HepG2 (cell line): ENCODE measurements around the gene PRDX2. TPM values are rescaled to one million over a fixed set of nuclear protein-coding genes. Genes with fewer than 3 reads are reported as not detected.
A peak's percentile ranks its signal among the peaks of the same experiment; 100 is the strongest.

Experiments
- CHCHD3 ChIP-seq: sonication (generic); formaldehyde crosslinking; IDR thresholded peaks from 2 replicates; pipeline ENCODE4 v1.8.0; 2022; ENCODE audit warnings: mild to moderate bottlenecking, missing genetic modification reagents, moderate library complexity
- DR1 ChIP-seq: sonication (generic); formaldehyde crosslinking; IDR thresholded peaks from 2 replicates; pipeline ENCODE4 v1.8.0; 2021; ENCODE audit warnings: mild to moderate bottlenecking, missing genetic modification reagents, inconsistent platforms
- HIVEP1 ChIP-seq: sonication (generic); formaldehyde crosslinking; IDR thresholded peaks from 2 replicates; pipeline ENCODE4 v1.4.0; 2020; ENCODE audit warnings: mild to moderate bottlenecking, missing genetic modification reagents
- LCORL ChIP-seq, 2 experiments: fragments of 450-650 bp in 1 of 2; sonication (generic) in 1 of 2; formaldehyde crosslinking in 1 of 2; IDR thresholded peaks; 2 replicates each; pipeline versions ENCODE4 v1.5.0 to v1.6.1; 2017 to 2020; ENCODE audit warnings: antibody characterized with exemption in 1 of 2, missing genetic modification reagents in 1 of 2
- MEIS2 ChIP-seq: sonication (generic); formaldehyde crosslinking; IDR thresholded peaks from 2 replicates; pipeline ENCODE4 v1.9.0; 2021; ENCODE audit warnings: mild to moderate bottlenecking, missing genetic modification reagents
- MTA1 ChIP-seq: sonication (generic); formaldehyde crosslinking; IDR thresholded peaks from 2 replicates; pipeline ENCODE4 v1.4.0; 2020; ENCODE audit warnings: missing genetic modification reagents, mild to moderate bottlenecking, borderline replicate concordance
- NCOR1 ChIP-seq: fragments of 200-600 bp; sonication (generic); IDR thresholded peaks from 2 replicates; pipeline ENCODE4 v1.7.0; 2017; ENCODE audit warnings: antibody characterized with exemption, low read length, borderline replicate concordance
- POLR2AphosphoS5 ChIP-seq: IDR thresholded peaks from 2 replicates; pipeline ENCODE4 v1.6.1; 2012; ENCODE audit warnings: low read depth, low read length
- RFX5 ChIP-seq: IDR thresholded peaks from 2 replicates; pipeline ENCODE4 v1.6.1; 2011; ENCODE audit warnings: low read depth, low read length, improper control_type of control experiment
- SALL2 ChIP-seq: sonication (generic); formaldehyde crosslinking; IDR thresholded peaks from 2 replicates; pipeline ENCODE4 v1.8.1; 2023; ENCODE audit warnings: mild to moderate bottlenecking, missing genetic modification reagents, inconsistent platforms
- SP2 ChIP-seq: sonication (generic); formaldehyde crosslinking; IDR thresholded peaks from 2 replicates; pipeline ENCODE4 v1.5.1; 2020; ENCODE audit warnings: mild to moderate bottlenecking, missing genetic modification reagents
- ZNF33B ChIP-seq: sonication (generic); formaldehyde crosslinking; IDR thresholded peaks from 2 replicates; pipeline ENCODE4 v1.5.1; 2020; ENCODE audit warnings: mild to moderate bottlenecking, missing genetic modification reagents
- ZSCAN31 ChIP-seq: sonication (generic); formaldehyde crosslinking; IDR thresholded peaks from 2 replicates; pipeline ENCODE4 v1.5.0; 2020; ENCODE audit warnings: low read depth, mild to moderate bottlenecking, missing genetic modification reagents
- polyA plus RNA-seq, 8 experiments: library from polyadenylated mRNA; depleted of rRNA in 3 of 8; stranded (reverse) in 7 of 8; unstranded in 1 of 8; fragments of >200 nt; fragmentation: Illumina TruSeq in 4 of 8; extraction: Trizol in 4 of 8; gene quantifications; 2 replicates each; pipeline versions ENCODE4 v1.2.1 to v1.2.3, GENCODE V29; 2011 to 2016; ENCODE audit warnings: low read depth in 4 of 8, missing spikeins in 1 of 8, mixed read lengths in 1 of 8; ENCODE audit not compliant: insufficient read depth in 1 of 8
- total RNA-seq, 5 experiments: library from RNA; depleted of rRNA; stranded (reverse); fragments of >200 nt; fragmentation: Illumina TruSeq; extraction: Trizol; gene quantifications; 2 replicates each; pipeline ENCODE4 v1.2.3, GENCODE V29; 2016; ENCODE audit warnings: low read depth in 1 of 5
- TF ChIP-seq, protein P1 (sequence below): sonication (generic); formaldehyde crosslinking; IDR thresholded peaks from 2 replicates; pipeline ENCODE4 v1.4.0; 2020; ENCODE audit warnings: missing genetic modification reagents
- TF ChIP-seq, protein P2 (sequence below): sonication (generic); formaldehyde crosslinking; conservative IDR thresholded peaks from 2 replicates; pipeline ENCODE4 v1.4.0; 2020; ENCODE audit warnings: mild to moderate bottlenecking, missing genetic modification reagents, moderate library complexity
- TF ChIP-seq, protein P3 (sequence below): sonication (generic); formaldehyde crosslinking; IDR thresholded peaks from 2 replicates; pipeline ENCODE4 v1.5.1; 2020; ENCODE audit warnings: mild to moderate bottlenecking, missing genetic modification reagents, moderate library complexity
- TF ChIP-seq, protein P4 (sequence below): sonication (generic); formaldehyde crosslinking; conservative IDR thresholded peaks from 2 replicates; pipeline ENCODE4 v1.8.1; 2023; ENCODE audit warnings: missing genetic modification reagents

The PRDX2 gene
- total and polyA plus RNA-seq, 2 of the 13 experiments (the other 11 are each of a cell fraction or from before 2014, with no cell fraction given): 218 to 381 TPM

DNA sequence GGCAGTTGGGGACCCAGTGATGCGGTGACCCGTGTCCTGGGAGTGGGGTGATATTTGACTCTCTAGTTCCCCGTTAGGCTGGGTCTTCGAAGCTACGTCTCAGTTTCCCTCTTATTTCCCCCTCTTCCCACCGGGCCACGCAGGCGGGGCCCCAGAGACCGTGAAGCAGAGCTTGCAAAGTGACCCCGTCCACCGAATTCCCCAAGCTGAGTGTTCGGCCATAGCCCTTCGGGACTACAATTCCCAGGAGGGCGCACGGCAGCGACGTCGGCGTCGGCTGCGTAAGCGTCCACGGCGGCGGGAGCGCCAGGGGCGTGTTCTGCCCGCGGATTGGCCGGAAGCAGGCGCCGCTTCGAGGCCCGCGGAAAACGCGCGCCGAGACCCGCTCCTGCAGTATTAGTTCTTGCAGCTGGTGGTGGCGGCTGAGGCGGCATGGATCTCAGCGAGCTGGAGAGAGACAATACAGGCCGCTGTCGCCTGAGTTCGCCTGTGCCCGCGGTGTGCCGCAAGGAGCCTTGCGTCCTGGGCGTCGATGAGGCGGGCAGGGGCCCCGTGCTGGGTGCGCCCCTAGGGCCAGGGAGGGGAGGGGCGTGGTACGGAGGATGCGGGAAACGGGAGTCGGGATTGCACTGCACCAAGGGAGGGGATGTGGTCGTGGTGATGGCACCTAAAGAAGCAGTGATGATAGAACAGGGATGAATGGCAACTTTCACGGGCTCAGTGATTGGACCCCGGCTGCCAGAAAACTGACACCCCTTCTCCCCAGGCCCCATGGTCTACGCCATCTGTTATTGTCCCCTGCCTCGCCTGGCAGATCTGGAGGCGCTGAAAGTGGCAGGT lies 4.9 kb upstream of the PRDX2 start, which contains the start of gene RNASEH2A (continued):
- no peak for TF ChIP-seq SP2 (CRISPR knock-in tag)
- TF ChIP-seq, protein P1, sequence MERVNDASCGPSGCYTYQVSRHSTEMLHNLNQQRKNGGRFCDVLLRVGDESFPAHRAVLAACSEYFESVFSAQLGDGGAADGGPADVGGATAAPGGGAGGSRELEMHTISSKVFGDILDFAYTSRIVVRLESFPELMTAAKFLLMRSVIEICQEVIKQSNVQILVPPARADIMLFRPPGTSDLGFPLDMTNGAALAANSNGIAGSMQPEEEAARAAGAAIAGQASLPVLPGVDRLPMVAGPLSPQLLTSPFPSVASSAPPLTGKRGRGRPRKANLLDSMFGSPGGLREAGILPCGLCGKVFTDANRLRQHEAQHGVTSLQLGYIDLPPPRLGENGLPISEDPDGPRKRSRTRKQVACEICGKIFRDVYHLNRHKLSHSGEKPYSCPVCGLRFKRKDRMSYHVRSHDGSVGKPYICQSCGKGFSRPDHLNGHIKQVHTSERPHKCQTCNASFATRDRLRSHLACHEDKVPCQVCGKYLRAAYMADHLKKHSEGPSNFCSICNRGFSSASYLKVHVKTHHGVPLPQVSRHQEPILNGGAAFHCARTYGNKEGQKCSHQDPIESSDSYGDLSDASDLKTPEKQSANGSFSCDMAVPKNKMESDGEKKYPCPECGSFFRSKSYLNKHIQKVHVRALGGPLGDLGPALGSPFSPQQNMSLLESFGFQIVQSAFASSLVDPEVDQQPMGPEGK (CRISPR knock-in tag): peak; percentile 57
- TF ChIP-seq, protein P2, sequence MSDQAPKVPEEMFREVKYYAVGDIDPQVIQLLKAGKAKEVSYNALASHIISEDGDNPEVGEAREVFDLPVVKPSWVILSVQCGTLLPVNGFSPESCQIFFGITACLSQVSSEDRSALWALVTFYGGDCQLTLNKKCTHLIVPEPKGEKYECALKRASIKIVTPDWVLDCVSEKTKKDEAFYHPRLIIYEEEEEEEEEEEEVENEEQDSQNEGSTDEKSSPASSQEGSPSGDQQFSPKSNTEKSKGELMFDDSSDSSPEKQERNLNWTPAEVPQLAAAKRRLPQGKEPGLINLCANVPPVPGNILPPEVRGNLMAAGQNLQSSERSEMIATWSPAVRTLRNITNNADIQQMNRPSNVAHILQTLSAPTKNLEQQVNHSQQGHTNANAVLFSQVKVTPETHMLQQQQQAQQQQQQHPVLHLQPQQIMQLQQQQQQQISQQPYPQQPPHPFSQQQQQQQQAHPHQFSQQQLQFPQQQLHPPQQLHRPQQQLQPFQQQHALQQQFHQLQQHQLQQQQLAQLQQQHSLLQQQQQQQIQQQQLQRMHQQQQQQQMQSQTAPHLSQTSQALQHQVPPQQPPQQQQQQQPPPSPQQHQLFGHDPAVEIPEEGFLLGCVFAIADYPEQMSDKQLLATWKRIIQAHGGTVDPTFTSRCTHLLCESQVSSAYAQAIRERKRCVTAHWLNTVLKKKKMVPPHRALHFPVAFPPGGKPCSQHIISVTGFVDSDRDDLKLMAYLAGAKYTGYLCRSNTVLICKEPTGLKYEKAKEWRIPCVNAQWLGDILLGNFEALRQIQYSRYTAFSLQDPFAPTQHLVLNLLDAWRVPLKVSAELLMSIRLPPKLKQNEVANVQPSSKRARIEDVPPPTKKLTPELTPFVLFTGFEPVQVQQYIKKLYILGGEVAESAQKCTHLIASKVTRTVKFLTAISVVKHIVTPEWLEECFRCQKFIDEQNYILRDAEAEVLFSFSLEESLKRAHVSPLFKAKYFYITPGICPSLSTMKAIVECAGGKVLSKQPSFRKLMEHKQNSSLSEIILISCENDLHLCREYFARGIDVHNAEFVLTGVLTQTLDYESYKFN (CRISPR knock-in tag): peak; percentile 28; the same call in 1 of the 2 replicates
- TF ChIP-seq NCOR1: no peak
- TF ChIP-seq RFX5: no peak
- TF ChIP-seq, protein P3, sequence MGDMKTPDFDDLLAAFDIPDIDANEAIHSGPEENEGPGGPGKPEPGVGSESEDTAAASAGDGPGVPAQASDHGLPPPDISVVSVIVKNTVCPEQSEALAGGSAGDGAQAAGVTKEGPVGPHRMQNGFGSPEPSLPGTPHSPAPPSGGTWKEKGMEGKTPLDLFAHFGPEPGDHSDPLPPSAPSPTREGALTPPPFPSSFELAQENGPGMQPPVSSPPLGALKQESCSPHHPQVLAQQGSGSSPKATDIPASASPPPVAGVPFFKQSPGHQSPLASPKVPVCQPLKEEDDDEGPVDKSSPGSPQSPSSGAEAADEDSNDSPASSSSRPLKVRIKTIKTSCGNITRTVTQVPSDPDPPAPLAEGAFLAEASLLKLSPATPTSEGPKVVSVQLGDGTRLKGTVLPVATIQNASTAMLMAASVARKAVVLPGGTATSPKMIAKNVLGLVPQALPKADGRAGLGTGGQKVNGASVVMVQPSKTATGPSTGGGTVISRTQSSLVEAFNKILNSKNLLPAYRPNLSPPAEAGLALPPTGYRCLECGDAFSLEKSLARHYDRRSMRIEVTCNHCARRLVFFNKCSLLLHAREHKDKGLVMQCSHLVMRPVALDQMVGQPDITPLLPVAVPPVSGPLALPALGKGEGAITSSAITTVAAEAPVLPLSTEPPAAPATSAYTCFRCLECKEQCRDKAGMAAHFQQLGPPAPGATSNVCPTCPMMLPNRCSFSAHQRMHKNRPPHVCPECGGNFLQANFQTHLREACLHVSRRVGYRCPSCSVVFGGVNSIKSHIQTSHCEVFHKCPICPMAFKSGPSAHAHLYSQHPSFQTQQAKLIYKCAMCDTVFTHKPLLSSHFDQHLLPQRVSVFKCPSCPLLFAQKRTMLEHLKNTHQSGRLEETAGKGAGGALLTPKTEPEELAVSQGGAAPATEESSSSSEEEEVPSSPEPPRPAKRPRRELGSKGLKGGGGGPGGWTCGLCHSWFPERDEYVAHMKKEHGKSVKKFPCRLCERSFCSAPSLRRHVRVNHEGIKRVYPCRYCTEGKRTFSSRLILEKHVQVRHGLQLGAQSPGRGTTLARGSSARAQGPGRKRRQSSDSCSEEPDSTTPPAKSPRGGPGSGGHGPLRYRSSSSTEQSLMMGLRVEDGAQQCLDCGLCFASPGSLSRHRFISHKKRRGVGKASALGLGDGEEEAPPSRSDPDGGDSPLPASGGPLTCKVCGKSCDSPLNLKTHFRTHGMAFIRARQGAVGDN (CRISPR knock-in tag): peak; percentile 97
- TF ChIP-seq LCORL (IDR thresholded peaks at IDR 0.05): no peak
- no peak for TF ChIP-seq LCORL (CRISPR knock-in tag; IDR thresholded peaks at IDR 0.05)
- TF ChIP-seq ZNF33B (CRISPR knock-in tag): peak; percentile 80; the same call in 1 of the 2 replicates
- TF ChIP-seq ZSCAN31 (CRISPR knock-in tag): peak; percentile 65; the same call in 1 of the 2 replicates
- peak; percentile 80 for TF ChIP-seq HIVEP1 (CRISPR knock-in tag)
- TF ChIP-seq CHCHD3: no peak
- TF ChIP-seq SALL2 (CRISPR knock-in tag): peak; percentile 92
- peak; percentile 43; the same call in 1 of the 2 replicates for TF ChIP-seq MEIS2 (CRISPR knock-in tag)
- 0 out of 2 replicates have a peak, but pooled peaks have one; percentile 39 for TF ChIP-seq MTA1
- peak; percentile 84 for TF ChIP-seq DR1 (CRISPR knock-in tag)
- TF ChIP-seq POLR2AphosphoS5: peak; percentile 70
- TF ChIP-seq, protein P4, sequence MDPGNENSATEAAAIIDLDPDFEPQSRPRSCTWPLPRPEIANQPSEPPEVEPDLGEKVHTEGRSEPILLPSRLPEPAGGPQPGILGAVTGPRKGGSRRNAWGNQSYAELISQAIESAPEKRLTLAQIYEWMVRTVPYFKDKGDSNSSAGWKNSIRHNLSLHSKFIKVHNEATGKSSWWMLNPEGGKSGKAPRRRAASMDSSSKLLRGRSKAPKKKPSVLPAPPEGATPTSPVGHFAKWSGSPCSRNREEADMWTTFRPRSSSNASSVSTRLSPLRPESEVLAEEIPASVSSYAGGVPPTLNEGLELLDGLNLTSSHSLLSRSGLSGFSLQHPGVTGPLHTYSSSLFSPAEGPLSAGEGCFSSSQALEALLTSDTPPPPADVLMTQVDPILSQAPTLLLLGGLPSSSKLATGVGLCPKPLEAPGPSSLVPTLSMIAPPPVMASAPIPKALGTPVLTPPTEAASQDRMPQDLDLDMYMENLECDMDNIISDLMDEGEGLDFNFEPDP: no peak
